Nucleus accumbens (tissue), 56 donors: Measurements from ENCODE around the gene BBOF1.
A peak's percentile ranks its signal among the peaks of the same experiment; 100 is the strongest.
"Not testable (repeated sequence)": the region's sequence is repeated elsewhere in the genome, so short reads cannot be mapped to it uniquely, and the experiment has no call there.

ENCODE experiments used
- DNase-seq, 56 donors: peaks; one replicate each; lab custom pipeline; 2025; lab: John Stamatoyannopoulos, UW

Gene BBOF1, protein sequence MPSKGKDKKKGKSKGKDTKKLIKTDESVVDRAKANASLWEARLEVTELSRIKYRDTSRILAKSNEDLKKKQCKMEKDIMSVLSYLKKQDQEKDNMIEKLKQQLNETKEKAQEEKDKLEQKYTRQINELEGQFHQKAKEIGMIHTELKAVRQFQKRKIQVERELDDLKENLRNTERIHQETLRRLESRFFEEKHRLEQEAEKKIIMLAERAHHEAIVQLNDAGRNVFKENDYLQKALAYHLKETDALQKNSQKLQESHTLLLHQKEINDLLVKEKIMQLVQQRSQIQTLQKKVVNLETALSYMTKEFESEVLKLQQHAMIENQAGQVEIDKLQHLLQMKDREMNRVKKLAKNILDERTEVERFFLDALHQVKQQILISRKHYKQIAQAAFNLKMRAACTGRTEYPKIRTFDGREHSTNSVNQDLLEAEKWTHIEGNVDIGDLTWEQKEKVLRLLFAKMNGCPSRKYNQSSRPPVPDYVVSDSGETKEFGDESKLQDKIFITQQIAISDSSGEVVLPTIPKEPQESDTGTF

DNA sequence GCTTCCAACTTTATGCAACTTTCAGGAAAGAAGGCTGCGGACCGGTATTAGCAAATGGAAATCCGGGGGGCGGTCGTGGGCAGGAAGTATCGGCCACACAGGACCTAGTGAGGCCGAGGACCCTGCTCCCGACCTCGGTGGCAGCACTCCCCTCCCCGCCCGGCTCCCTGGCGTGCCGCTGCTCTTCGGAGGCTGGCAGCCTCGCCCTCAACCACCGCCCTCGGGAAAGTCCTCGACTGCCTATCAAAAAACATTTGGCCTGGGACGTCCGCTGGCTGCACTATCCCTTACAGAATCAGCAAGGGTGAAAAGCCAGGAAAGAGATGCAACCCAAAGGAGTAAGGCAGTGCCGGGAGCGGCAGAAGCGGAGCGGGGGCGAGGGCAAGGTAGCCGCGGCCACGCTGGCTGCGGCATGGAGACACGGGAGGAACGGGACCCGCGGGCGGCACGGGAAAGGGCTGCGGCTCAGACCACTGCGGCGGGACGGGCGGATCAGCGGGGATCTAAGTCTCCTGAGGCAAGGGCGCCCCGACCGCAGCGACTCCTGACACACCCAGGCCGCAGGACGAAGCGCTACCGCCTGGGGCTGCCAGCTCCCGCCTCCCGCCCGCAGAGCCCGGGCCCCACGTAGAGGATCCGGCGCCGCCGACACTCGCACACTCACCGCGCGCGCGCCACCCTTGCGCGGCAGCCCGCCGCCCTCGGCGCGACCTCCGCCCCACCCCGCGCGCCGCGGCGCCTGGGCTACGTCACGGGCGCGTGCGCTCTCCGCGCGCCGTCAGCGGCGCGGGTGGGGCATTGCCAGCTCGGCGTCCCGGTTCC lies at the start of gene BBOF1, which contains the start of gene ENTPD5:
BBOF1 (plus strand) TSS at position 764 of the 822 bp plus-strand sequence. CDS start 130 bp downstream, outside the sequence.
ENTPD5 (minus strand) TSS at position 703 of the 822 bp plus-strand sequence. CDS start 31,186 bp downstream, outside the sequence.
- DNase-seq: peak; percentile 20 to 94 (median 78)

DNA sequence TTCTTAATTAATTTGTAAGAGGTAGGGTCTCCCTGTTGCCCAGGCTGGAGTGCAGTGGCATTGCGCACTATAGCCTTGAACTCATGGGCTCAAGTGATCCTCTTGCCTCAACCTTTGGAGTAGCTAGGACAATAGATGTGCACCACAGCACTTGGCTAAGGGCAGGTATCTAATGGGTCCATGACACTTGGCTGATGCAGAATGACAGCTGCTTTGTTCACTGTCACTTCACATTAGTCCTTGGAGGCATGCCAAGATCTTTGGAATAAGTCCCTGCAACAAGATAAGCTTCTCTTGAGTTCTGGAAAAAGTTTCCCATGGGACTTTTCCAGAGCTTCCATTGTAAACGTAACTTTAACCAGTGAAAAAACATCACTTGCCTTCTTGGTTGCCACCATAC lies 45.7 kb upstream of the BBOF1 start:
- no peak for DNase-seq

DNA sequence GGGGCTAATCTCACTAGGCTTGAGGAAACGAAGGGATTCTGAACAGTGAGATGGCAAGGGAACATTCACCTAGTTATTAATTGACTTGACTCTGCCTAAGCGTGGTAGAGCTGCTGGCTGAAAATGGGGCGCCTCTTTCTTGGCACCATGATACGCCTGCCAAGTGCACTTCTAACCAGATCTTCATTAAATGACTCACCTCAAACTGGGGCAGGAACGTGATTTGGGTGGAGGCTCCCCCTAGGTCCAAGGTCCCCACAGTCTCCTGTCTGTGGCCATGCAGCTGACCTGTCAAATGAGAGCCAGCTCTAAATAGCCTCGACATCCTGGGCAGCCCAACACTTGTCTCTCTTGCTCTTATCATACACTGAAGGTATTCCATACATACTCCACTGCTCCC lies 43.0 kb upstream of the BBOF1 start:
- DNase-seq: no peak

DNA sequence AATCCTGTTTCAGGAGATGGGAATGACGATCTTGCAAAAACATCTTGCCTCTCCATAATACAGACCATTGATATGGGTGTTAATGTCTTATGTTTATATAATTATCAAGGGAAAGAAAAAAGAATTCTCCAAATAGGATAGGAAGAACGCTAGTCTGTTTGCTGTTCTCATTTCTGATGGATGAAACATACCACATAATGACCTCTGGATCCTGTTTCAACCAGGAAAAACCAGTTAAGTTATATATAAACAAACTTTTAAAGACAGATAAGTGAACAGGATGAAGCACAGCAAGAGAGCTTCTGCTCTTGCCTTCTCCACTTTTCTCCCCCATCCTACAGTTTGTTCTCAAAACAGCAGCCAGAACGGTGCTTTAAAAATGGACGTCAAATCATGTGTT lies 41.3 kb upstream of the BBOF1 start:
- DNase-seq: no peak

DNA sequence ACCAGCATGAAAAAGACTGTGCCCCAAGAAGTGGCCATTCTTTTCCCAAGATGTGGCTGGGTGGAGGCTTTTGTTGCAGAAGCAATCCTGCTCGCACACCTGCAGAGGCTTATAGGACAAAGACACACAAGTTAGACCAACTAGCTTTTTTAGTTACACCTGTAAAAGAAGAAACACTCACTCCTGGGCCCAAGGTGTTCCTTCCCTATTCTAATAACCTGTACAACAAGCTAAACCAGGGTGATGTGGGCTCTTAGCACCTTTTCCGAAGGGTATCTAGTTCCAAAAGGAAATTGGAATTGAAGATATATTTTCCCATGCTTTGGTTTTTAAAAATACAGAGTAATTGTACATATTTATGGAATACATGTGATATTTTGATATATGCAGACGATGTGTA lies 31.1 kb upstream of the BBOF1 start:
- no peak for DNase-seq

DNA sequence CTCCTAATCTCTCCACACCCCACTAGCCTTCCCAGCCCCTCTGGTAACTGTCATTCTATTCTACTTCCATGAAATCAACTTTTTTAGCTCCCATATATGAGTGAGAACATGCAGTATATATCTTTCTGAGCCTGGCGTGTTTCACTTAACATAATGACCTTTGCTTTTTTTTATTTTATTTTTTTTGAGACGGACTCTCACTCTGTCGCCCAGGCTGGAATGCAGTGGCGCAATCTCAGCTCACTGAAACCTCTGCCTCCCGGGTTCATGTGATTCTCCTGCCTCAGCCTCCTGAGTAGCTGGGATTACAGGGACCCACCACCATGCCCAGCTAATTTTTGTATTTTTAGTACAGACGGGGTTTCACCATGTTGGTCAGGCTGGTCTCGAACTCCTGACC lies 30.5 kb upstream of the BBOF1 start:
- DNase-seq: not testable (repeated sequence)

DNA sequence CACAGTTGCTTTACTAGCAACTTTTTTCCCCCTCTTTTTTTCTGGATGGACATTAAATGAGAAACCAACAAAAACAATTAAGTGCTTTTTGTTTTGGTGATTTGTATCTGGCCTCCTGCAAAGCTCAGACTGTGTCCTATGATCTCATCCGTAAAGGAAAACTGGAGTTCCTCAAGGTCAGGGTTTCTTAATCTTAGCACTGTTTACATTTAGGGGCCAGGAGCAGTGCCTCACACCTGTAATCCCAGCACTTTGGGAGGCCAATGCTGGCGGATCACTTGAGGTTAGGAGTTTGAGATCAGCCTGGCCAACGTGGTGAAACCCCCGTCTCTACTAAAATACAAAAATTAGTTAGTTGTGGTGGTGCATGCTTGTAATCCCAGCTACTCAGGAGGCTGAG lies 28.1 kb upstream of the BBOF1 start:
- DNase-seq: no peak

DNA sequence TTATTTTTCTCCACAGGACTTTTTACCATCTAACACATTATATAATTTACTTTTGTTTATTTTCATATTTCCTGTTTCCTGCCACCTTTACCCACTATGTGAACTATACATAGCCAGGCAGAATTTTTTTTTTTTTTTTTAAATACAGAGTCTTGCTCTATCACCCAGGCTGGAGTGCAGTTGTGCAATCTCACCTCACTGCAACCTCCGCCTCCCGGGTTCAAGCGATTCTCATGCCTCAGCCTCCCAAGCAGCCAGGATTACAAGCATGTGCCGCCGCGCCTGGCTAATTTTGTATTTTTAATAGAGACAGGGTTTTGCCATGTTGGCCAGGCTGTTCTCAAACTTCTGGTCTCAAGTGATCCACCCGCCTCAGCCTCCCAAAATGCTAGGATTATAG lies 24.2 kb upstream of the BBOF1 start:
- not testable (repeated sequence) for DNase-seq

DNA sequence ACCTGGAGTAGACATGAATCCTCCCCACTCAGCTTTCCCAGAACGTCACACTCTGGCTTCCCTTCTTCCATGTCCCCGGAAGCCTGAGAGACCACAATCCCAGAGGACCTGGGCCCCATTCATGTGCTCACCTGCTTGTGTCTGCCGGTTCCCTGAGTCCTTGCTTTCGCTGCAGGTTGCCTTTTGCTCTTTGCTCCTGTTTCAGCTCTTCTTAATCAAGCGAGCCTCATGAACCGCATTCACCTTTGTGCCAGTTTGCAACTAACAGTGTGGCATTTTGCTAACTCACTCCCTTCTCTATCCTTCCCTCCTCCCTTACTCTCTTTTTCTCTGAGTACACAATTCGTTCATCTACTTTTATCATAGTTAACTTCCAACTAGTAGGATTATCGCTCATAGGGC lies 23.2 kb upstream of the BBOF1 start:
- DNase-seq: no peak

DNA sequence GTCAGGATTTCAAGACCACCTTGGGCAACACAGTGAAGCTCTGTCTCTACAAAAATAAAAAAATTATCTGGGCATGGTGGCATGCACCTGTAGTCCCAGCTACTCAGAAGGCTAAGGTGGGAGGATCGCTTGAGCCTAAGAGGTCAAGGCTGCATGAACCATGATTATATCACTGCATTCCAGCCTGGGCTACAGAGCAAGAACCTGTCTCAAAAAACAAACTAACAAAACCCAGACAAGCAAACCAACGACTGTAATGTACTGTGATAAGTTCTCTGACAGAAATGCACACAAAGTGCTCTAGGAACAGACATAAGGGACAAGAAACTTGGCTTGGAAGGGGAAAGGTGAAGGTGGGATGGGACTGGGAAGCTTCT lies 22.4 kb upstream of the BBOF1 start:
- DNase-seq: no peak

DNA sequence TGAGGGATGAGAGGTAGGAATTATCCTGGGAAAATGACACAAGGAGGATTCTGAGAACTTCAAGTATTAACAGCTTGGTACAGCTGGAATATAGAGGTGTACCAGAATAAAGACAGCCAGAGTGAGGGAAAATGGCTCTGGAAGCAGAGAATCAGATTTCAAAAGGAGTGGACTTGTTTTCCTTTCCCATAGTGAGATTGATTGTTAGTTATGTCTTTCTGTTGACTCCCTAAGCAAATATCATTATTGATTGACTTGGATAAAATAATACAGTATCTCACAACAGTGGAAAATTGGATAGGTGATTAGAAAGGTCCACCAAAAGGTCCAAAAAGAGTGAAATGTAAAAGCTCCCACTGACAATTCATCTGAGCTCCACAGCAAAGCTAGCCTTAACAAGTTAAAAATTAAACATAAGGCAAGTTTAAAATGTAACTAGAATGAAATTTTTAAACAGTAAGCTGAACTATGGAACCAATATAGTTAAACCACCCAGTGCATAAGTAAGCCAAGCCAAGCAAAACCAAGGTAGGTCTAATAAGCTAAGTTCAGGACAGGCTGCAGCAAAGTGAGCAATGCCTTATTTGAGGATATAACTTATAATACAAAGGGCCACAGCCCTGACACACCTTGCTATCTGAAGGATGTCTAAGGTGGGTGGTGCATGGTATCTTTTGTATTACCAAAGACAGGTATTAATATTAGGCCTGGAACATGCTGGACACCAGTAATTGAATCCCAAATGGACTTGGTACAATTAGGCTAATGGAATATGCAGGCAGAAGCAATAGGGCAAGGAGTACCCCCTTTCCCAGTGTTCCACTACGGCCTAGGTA lies 21.8 kb upstream of the BBOF1 start:
- DNase-seq: no peak

DNA sequence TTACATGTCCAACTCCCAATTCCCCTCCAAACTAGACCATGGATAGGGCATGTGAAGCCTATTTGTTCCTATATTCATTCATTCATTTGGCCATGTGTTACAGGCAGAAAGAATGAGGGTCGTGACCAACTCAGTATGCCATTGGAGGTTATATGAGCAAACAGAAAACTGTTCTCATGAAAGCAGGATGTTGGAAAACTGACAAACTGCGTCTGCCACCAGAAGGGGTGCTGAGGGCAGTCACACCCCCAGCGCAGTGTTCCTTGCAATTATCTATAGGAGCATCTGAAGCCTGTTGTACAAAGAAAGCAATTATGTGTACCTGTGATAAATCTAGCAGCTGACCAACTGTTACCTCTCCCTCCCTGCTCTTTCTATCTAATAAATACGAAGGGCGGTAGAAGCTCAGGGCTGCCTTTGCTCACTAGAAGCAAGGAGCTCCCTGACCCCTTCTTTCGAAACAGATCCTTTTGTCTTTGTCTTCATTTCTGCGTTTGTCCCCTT lies 21.2 kb upstream of the BBOF1 start:
- DNase-seq: no peak

DNA sequence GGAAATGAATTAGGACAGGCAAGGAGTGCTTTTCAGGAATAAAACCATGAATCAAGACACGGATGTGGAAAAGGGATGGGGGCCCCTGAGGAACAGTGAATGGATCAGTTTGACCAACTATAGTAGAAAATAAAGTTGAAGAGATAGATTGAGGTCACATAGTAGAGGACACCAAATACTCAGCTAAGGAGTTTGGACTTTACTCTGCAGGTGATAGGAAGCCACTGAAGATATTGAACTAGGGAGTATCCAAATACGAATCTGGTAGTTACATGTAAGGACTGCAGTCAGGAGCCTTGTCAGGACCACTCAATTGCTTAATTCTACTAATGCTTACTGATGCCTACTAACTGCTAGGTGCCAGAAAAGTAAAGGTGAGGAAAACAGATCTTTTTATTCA lies 20.4 kb upstream of the BBOF1 start:
- DNase-seq: no peak

DNA sequence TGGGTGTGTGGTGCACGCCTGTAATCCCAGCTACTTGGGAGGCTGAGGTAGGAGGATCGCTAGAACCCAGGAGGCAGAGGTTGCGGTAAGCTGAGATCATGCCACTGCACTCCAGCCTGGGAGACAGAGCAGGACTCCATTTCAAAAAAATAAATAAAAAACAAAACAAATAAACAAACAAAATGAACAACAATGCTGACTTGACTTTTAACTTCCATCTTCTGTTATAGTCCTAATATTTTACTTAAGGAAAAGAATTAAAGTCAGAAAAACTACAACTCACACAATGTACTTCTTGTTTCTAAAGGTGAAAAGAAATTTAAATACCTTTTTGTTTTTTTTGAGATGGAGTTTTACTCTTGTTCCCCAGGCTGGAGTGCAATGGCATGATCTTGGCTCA lies 13.5 kb upstream of the BBOF1 start:
- not testable (repeated sequence) for DNase-seq

DNA sequence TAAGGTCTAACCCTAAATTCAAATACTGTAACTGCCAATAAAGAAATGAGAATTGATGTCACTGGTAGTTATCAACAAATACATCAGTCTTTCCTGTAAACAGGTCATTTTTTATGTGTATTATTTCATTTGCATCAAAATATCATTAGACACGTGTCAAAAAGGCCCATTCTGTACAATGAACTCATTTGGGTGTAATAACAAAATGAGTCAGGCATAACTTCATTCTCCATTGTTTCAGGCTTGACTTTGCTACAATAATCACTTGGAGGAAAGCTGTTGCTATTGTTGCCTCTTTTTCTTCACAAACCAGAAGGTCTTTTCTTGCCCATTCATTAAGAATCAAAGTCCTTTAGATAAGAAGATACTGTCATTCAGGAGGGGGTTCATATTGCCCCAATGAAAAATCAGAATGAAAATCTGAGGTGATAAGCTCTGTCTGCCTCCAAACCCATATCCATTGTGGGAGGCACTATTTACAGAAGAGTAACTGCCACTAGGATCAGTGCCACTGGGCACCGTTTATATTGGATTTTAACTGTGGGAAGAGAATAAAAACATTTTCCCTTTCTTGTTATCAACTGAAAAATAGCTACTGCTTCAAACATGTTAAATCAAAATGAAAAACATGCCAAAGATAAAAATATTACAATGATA lies 10.2 kb upstream of the BBOF1 start:
- no peak for DNase-seq

DNA sequence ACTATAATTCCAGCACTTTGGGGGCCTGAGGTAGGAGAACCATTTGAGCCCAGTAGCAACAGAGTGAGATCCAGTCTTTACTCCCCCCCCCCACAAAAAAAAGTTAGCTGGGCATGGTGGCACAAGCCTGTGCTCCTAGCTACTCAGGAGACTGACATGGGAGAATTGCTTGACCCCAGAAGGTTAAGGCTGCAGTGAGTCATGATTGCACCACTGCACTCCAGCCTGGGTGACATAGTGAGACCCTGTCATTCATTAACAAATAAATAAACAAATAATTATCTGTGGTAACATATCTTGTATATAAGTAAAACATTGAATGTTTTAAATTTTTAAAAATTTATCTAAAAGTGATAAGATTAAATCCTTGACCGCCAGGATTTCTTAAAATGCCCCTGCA lies 4.8 kb upstream of the BBOF1 start:
- DNase-seq: no peak

DNA sequence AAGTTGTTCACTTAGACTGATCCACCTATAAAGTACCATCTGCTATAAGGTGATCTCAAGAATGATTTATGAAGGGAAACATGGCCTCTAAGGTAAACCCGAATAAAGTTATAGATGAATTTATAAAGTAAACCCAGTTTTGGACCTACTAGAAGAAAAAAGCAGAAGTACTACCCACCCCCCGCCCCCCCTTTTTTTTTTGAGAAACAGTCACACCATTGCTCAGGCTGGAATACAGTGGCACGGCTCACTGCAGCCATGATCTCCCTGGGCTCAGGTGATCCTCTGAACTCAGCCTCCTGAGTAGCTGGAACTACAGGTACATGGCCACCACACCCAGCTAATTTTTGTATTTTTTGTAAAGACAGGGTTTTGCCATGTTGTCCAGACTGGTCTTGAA lies 4.0 kb upstream of the BBOF1 start:
- no peak for DNase-seq

DNA sequence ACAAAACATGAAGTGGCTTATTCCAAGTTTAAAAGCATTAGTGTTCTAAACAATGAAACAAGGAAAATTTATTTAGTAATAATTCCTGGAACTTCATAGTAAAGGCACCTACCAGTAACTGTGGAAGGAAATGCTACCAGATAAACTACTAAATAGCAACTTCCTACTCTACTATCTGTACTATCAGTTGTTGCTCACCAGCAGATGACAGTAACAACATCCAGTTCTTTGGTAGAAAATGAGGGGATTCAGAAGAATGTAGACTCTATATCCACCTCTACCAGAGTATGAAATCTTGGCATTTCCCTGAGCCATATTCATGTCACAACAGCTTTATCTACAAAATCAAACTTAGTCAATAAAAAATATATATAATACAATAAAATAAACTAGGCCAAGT lies 3.2 kb upstream of the BBOF1 start:
- DNase-seq: no peak

DNA sequence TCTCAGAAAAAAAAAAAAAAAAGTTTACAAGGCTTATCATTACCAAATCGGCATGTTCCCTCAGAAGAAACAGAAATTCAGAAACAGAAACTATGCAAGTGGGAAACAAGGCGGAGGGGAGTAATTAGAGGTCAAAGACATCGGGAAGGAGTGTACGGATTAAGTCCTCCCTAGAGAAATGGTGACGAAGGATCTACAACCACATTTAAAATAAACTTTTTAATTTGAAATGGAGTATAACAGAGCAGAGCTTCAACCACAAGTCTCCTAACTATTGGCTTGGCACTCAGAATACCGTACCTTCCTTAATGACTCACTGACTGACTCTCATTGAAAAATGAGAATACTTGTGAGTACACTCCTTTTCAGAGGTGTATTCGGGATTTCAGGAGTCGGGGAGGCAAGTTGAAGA lies 969 bp upstream of the BBOF1 start:
- DNase-seq: no peak
